ENCODE results near the gene KMT2E. TPM values are rescaled to one million over a fixed set of nuclear protein-coding genes. Genes with fewer than 3 reads are reported as not detected.
"Not testable (repeated sequence)": the region's sequence is repeated elsewhere in the genome, so short reads cannot be mapped to it uniquely, and the experiment has no call there.

Gene KMT2E
- total and polyA plus RNA-seq, 3 donors from 2014 or later: 21.1 to 133 (median 96.6) TPM

- no peaks in the 10 kb centered on the region for H3K36me3 ChIP-seq (ENCODE audit: low read depth, missing control alignments)
- H3K27ac ChIP-seq: no peak overlapping the region
- no peaks in the 10 kb centered on the region for H3K27me3 ChIP-seq
- no peaks in the 10 kb centered on the region for H3K9me3 ChIP-seq
- H3K4me3 ChIP-seq: no peak overlapping the region
- 70 to 81% methylated on average over 2 of the region's 2 CpGs for WGBS, 2 donors
- intact Hi-C loops (cut with DNase I; ENCODE audit: low total_unique reads): no loop called here
- H3K4me1 ChIP-seq: peaks cover 12% of the 10 kb centered on the region
- no peak for DNase-seq
- TF ChIP-seq POLR2A (IDR thresholded peaks at IDR 0.05): no peak
- TF ChIP-seq CTCF (IDR thresholded peaks at IDR 0.05): no peak
Observed at GRCh38 chr7:105044449-105045070, 30.6 kb downstream of the KMT2E start.

GRCh38 chr7:105046414-105046813 lies 32.4 kb downstream of the KMT2E start:
- Histone ChIP-seq H3K4me1 (peaks cover 4% of the 10 kb centered on the region), H3K27me3 (no peaks in the 10 kb centered on the region), H3K9me3 (no peaks in the 10 kb centered on the region), H3K36me3 (ENCODE audit: low read depth, missing control alignments) (no peaks in the 10 kb centered on the region), H3K27ac (no peak overlapping the region), H3K4me3 (no peak overlapping the region)
- no peak for DNase-seq
- 57 to 68% methylated on average over 1 of the region's 1 CpG for WGBS, 2 donors
- intact Hi-C loops (cut with DNase I; ENCODE audit: low total_unique reads): no loop called here
- TF ChIP-seq POLR2A (IDR thresholded peaks at IDR 0.05) (no peak), CTCF (IDR thresholded peaks at IDR 0.05) (no peak)

GRCh38 chr7:105047932-105048331 lies 33.9 kb downstream of the KMT2E start:
- Histone ChIP-seq H3K36me3 (ENCODE audit: low read depth, missing control alignments) (no peaks in the 10 kb centered on the region), H3K9me3 (no peaks in the 10 kb centered on the region), H3K4me1 (peaks cover 7% of the 10 kb centered on the region), H3K27ac (no peak overlapping the region), H3K4me3 (no peak overlapping the region), H3K27me3 (no peaks in the 10 kb centered on the region)
- WGBS, 2 donors: 73 to 77% methylated on average over 4 of the region's 4 CpGs
- DNase-seq: no peak
- no peak for TF ChIP-seq CTCF (IDR thresholded peaks at IDR 0.05)
- no peak for TF ChIP-seq POLR2A (IDR thresholded peaks at IDR 0.05)
- intact Hi-C loops (cut with DNase I; ENCODE audit: low total_unique reads): no loop called here

- H3K4me1 ChIP-seq: peaks cover 7% of the 10 kb centered on the region
- no peaks in the 10 kb centered on the region for H3K36me3 ChIP-seq (ENCODE audit: low read depth, missing control alignments)
- TF ChIP-seq POLR2A (IDR thresholded peaks at IDR 0.05) (no peak), CTCF (IDR thresholded peaks at IDR 0.05) (no peak)
- H3K27ac ChIP-seq: no peak overlapping the region
- H3K27me3 ChIP-seq: no peaks in the 10 kb centered on the region
- H3K9me3 ChIP-seq: no peaks in the 10 kb centered on the region
- DNase-seq: no peak
- 91 to 96% methylated on average over 1 of the region's 1 CpG for WGBS, 2 donors
- no peak overlapping the region for H3K4me3 ChIP-seq
- intact Hi-C loops (cut with DNase I; ENCODE audit: low total_unique reads): no loop called here
Observed at GRCh38 chr7:105050493-105050892, 36.5 kb downstream of the KMT2E start.

GRCh38 chr7:105050899-105051298 lies 36.9 kb downstream of the KMT2E start:
- 95 to 96% methylated on average over 7 of the region's 7 CpGs for WGBS, 2 donors
- H3K4me3 ChIP-seq; intact Hi-C loops (cut with DNase I; ENCODE audit: low total_unique reads); H3K27me3 ChIP-seq; H3K27ac ChIP-seq; H3K36me3 ChIP-seq (ENCODE audit: low read depth, missing control alignments); H3K9me3 ChIP-seq; DNase-seq; H3K4me1 ChIP-seq: not testable (repeated sequence)

All from testis (tissue), 3 donors.